ENCODE results near the gene ZBTB20. TPM values are rescaled to one million over a fixed set of nuclear protein-coding genes. Genes with fewer than 3 reads are reported as not detected.

The ZBTB20 gene
- polyA plus RNA-seq, 3 donors, result 1.3 to 3.2 (median 2.0) TPM

- Mint-ChIP-seq H3K36me3 (no peaks in the 10 kb centered on the region), H3K9me3 (no peaks in the 10 kb centered on the region), H3K27ac (no peak overlapping the region), H3K4me1 (no peaks in the 10 kb centered on the region), H3K4me3 (no peak overlapping the region), H3K27me3 (ENCODE audit: low read depth in 3 of 3) (peaks cover 0 to 1% (median 0%) of the 10 kb centered on the region in 3 donors)
- no peak overlapping the region for H3K4me3 ChIP-seq (replicated peaks in 1 of 3; ENCODE audit: low read depth in 2 of 3, low read length in 3 of 3)
- no peak overlapping the region for H3K27ac ChIP-seq (ENCODE audit: low read depth in 1 of 2, low read length in 2 of 2)
- H3K36me3 ChIP-seq (replicated peaks in 1 of 2; ENCODE audit: control insufficient read depth in 1 of 2, insufficient read depth in 2 of 2, low read length in 2 of 2), result no peaks in the 10 kb centered on the region
- intact Hi-C loops (cut with micrococcal nuclease), result no loop called here
- no peak overlapping the region for H2AFZ ChIP-seq (ENCODE audit: insufficient read depth, low read depth, low read length, poor library complexity, severe bottlenecking)
- no CpG with 5 or more reads among the region's 3 CpGs for WGBS (ENCODE audit: insufficient coverage)
- no peaks in the 10 kb centered on the region for H3K9me3 ChIP-seq (replicated peaks in 1 of 2; ENCODE audit: control insufficient read depth in 1 of 2, insufficient read depth in 1 of 2, low read length in 2 of 2)
- no peaks in the 10 kb centered on the region for H3K4me1 ChIP-seq (ENCODE audit: control insufficient read depth in 1 of 2, insufficient read depth in 2 of 2, low read length in 2 of 2)
- H3K79me2 ChIP-seq (ENCODE audit: insufficient read depth, low read length), result no peaks in the 10 kb centered on the region
- H4K20me1 ChIP-seq (ENCODE audit: insufficient read depth, low read length), result no peaks in the 10 kb centered on the region
- H3K27me3 ChIP-seq (ENCODE audit: control insufficient read depth in 2 of 2, insufficient read depth in 2 of 2, low read length in 2 of 2), result no peaks in the 10 kb centered on the region
- no peak for TF ChIP-seq CTCF (IDR thresholded peaks at IDR 0.05)
- no peak overlapping the region for H3K4me2 ChIP-seq (replicated peaks; ENCODE audit: extremely low read depth, low read length, poor library complexity, severe bottlenecking)
- H3K9ac ChIP-seq (ENCODE audit: insufficient read depth, low read length, poor library complexity, severe bottlenecking), result no peak overlapping the region
- DNase-seq, result no peak
Observed at GRCh38 chr3:114447545-114447944, 699.5 kb downstream of the ZBTB20 start.

GRCh38 chr3:114446600-114446999 is 700.5 kb downstream of the ZBTB20 start:
- no peaks in the 10 kb centered on the region for H3K4me1 ChIP-seq (ENCODE audit: control insufficient read depth in 1 of 2, insufficient read depth in 2 of 2, low read length in 2 of 2)
- WGBS (ENCODE audit: insufficient coverage), result 100% methylated on average over 3 of the region's 5 CpGs
- no peaks in the 10 kb centered on the region for H3K79me2 ChIP-seq (ENCODE audit: insufficient read depth, low read length)
- no peak for TF ChIP-seq CTCF (IDR thresholded peaks at IDR 0.05)
- DNase-seq, result no peak
- H3K36me3 ChIP-seq (replicated peaks in 1 of 2; ENCODE audit: control insufficient read depth in 1 of 2, insufficient read depth in 2 of 2, low read length in 2 of 2), result no peaks in the 10 kb centered on the region
- Mint-ChIP-seq H3K4me1 (no peaks in the 10 kb centered on the region), H3K9me3 (no peaks in the 10 kb centered on the region), H3K27ac (peak overlapping the region in 1 of 7 donors; percentile 49), H3K36me3 (no peaks in the 10 kb centered on the region), H3K27me3 (ENCODE audit: low read depth in 3 of 3) (peaks cover 0 to 1% (median 0%) of the 10 kb centered on the region in 3 donors), H3K4me3 (no peak overlapping the region)
- no peaks in the 10 kb centered on the region for H4K20me1 ChIP-seq (ENCODE audit: insufficient read depth, low read length)
- no peak overlapping the region for H2AFZ ChIP-seq (ENCODE audit: insufficient read depth, low read depth, low read length, poor library complexity, severe bottlenecking)
- no peak overlapping the region for H3K4me2 ChIP-seq (replicated peaks; ENCODE audit: extremely low read depth, low read length, poor library complexity, severe bottlenecking)
- H3K9ac ChIP-seq (ENCODE audit: insufficient read depth, low read length, poor library complexity, severe bottlenecking), result no peak overlapping the region
- intact Hi-C loops (cut with micrococcal nuclease), result no loop called here
- H3K9me3 ChIP-seq (replicated peaks in 1 of 2; ENCODE audit: control insufficient read depth in 1 of 2, insufficient read depth in 1 of 2, low read length in 2 of 2), result no peaks in the 10 kb centered on the region
- H3K27me3 ChIP-seq (ENCODE audit: control insufficient read depth in 2 of 2, insufficient read depth in 2 of 2, low read length in 2 of 2), result no peaks in the 10 kb centered on the region
- no peak overlapping the region for H3K27ac ChIP-seq (ENCODE audit: low read depth in 1 of 2, low read length in 2 of 2)
- no peak overlapping the region for H3K4me3 ChIP-seq (replicated peaks in 1 of 3; ENCODE audit: low read depth in 2 of 3, low read length in 3 of 3)

All from CD14-positive monocyte (primary cell).